ENCODE measurements around the gene GNG2. TPM values are rescaled to one million over a fixed set of nuclear protein-coding genes. Genes with fewer than 3 reads are reported as not detected.

GNG2 gene
- total RNA-seq, 4 donors from 2014 or later = 0.77 to 62.1 (median 10.3) TPM

DNA sequence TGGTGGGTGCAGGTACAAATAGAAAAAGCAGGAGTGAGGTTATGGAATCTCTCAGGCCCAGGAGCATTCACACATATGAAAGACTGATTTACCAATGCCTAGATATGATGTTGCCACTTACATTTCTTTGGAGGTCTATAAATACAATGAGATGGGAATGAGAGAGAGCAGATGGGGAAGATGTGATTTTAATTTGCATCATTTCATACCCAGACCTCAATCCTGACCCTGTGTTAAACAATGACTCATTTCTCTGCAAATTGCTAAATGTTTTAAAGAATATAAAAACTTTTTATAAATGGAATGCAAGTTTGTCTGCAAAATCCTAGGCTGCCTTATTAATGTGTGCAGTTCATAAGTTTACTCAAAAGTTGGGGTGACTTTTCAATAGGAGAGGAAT is 38.6 kb upstream of the GNG2 start:
- Histone ChIP-seq H3K27me3 (no peaks in the 10 kb centered on the region), H3K4me3 (no peak overlapping the region), H3K36me3 (no peaks in the 10 kb centered on the region), H3K4me1 (no peaks in the 10 kb centered on the region), H3K27ac (no peak overlapping the region), H3K9me3 (no peaks in the 10 kb centered on the region)
- TF ChIP-seq POLR2A (IDR thresholded peaks at IDR 0.05) = no peak
- TF ChIP-seq, protein P1, sequence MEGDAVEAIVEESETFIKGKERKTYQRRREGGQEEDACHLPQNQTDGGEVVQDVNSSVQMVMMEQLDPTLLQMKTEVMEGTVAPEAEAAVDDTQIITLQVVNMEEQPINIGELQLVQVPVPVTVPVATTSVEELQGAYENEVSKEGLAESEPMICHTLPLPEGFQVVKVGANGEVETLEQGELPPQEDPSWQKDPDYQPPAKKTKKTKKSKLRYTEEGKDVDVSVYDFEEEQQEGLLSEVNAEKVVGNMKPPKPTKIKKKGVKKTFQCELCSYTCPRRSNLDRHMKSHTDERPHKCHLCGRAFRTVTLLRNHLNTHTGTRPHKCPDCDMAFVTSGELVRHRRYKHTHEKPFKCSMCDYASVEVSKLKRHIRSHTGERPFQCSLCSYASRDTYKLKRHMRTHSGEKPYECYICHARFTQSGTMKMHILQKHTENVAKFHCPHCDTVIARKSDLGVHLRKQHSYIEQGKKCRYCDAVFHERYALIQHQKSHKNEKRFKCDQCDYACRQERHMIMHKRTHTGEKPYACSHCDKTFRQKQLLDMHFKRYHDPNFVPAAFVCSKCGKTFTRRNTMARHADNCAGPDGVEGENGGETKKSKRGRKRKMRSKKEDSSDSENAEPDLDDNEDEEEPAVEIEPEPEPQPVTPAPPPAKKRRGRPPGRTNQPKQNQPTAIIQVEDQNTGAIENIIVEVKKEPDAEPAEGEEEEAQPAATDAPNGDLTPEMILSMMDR (IDR thresholded peaks at IDR 0.05) = no peak
- intact Hi-C loops (cut with DNase I; ENCODE audit: low total_unique reads) = no loop called here
- no peak for DNase-seq

DNA sequence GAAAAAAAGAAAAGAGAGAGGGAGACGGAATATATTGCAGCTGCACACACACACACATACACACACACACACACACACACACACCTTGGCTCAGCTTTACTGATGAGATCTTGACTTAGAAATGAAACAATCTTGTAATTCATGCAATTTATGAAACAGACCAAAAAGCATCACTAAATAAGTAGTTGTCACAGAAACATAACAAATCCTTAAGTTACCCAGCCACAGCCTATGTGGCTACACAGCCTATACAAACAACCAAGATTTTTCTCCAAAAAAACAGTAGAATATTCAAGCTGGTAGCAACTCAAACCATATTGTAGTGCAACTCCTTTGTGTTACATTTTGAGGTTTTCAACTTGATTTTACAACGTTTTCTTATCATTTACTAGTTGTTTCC is 37.9 kb upstream of the GNG2 start:
- TF ChIP-seq POLR2A (IDR thresholded peaks at IDR 0.05) = no peak
- TF ChIP-seq, protein P1 (IDR thresholded peaks at IDR 0.05) = no peak
- Histone ChIP-seq H3K27ac (no peak overlapping the region), H3K9me3 (no peaks in the 10 kb centered on the region), H3K27me3 (no peaks in the 10 kb centered on the region), H3K4me1 (no peaks in the 10 kb centered on the region), H3K36me3 (no peaks in the 10 kb centered on the region), H3K4me3 (no peak overlapping the region)
- intact Hi-C loops (cut with DNase I; ENCODE audit: low total_unique reads) = no loop called here
- no peak for DNase-seq

DNA sequence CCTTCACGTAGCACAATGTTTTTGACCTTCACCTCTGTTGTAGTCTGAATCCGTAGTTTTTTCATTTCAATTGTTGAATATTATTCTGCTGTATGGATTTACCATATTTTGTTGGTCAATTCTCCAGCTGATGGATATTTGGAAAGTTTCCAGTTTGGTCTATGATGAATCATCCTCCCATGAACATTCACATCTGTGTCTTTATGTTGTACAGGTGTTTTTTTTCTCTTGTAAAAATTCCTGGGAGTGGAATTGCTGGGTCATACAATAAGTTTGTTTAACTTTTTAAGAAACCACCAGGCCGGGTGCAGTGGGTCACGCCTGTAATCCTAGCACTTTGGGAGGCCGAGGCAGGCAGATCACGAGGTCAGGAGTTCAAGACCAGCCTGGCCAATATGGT is 36.7 kb upstream of the GNG2 start:
- Histone ChIP-seq H3K36me3 (no peaks in the 10 kb centered on the region), H3K4me3 (no peak overlapping the region), H3K27ac (peak overlapping the region in 1 of 2 donors; percentile 10), H3K9me3 (no peaks in the 10 kb centered on the region), H3K27me3 (no peaks in the 10 kb centered on the region), H3K4me1 (no peaks in the 10 kb centered on the region)
- TF ChIP-seq, protein P1 (IDR thresholded peaks at IDR 0.05) = no peak
- TF ChIP-seq POLR2A (IDR thresholded peaks at IDR 0.05) = no peak
- no peak for DNase-seq
- intact Hi-C loops (cut with DNase I; ENCODE audit: low total_unique reads) = no loop called here

- DNase-seq = no peak
- no peak overlapping the region for H3K4me3 ChIP-seq
- no peaks in the 10 kb centered on the region for H3K36me3 ChIP-seq
- no peaks in the 10 kb centered on the region for H3K9me3 ChIP-seq
- H3K4me1 ChIP-seq = no peaks in the 10 kb centered on the region
- no peak overlapping the region for H3K27ac ChIP-seq
- no peaks in the 10 kb centered on the region for H3K27me3 ChIP-seq
- intact Hi-C loops (cut with DNase I; ENCODE audit: low total_unique reads) = no loop called here
- TF ChIP-seq POLR2A (IDR thresholded peaks at IDR 0.05) = no peak
- TF ChIP-seq, protein P1 (IDR thresholded peaks at IDR 0.05) = no peak
Observed at GRCh38 chr14:51824191-51824590, 36.2 kb upstream of the GNG2 start.

- H3K36me3 ChIP-seq = no peaks in the 10 kb centered on the region
- no peak overlapping the region for H3K27ac ChIP-seq
- no peak overlapping the region for H3K4me3 ChIP-seq
- H3K27me3 ChIP-seq = no peaks in the 10 kb centered on the region
- intact Hi-C loops (cut with DNase I; ENCODE audit: low total_unique reads) = no loop called here
- DNase-seq = no peak
- H3K9me3 ChIP-seq = no peaks in the 10 kb centered on the region
- no peak for TF ChIP-seq POLR2A (IDR thresholded peaks at IDR 0.05)
- TF ChIP-seq, protein P1 (IDR thresholded peaks at IDR 0.05) = no peak
- H3K4me1 ChIP-seq = no peaks in the 10 kb centered on the region
Observed at GRCh38 chr14:51825926-51826325, 34.5 kb upstream of the GNG2 start.

All from uterus (tissue), 4 donors.